SK-N-SH (cell line): ENCODE results near the gene F7. TPM values are rescaled to one million over a fixed set of nuclear protein-coding genes. Genes with fewer than 3 reads are reported as not detected.

Experiments
- CTCF ChIA-PET: fragments of 300-600, 350-600 bp; formaldehyde crosslinking; extraction: SDS; loops from one replicate; lab custom pipeline; 2021; lab: Yijun Ruan, JAX
- POLR2A ChIA-PET: fragments of 350-600 bp; sonication (Branson Sonifier 250); formaldehyde crosslinking; extraction: SDS; loops from one replicate; lab custom pipeline; 2020; ENCODE audit warnings: antibody characterized with exemption, inconsistent platforms; lab: Yijun Ruan, JAX
- DNase-seq: peaks from one replicate; pipeline ENCODE4 v3.0.0; 2012
- H2AFZ ChIP-seq: fragments of 200-600 bp; sonication (generic); 2 replicates; pipeline ENCODE4 v1.8.1; 2016; ENCODE audit warnings: antibody characterized with exemption, mild to moderate bottlenecking, low read depth
- H3F3A ChIP-seq: fragments of 200-600 bp; sonication (generic); replicated peaks from 2 replicates; pipeline ENCODE3; 2016; ENCODE audit warnings: antibody characterized with exemption, mild to moderate bottlenecking; ENCODE audit not compliant: insufficient read depth
- H3K27ac ChIP-seq, 2 experiments: fragments of 200-500 bp in 1 of 2; fragments of 200-600 bp in 1 of 2; sonication (Bioruptor generic) in 1 of 2; sonication (generic), shearing (Covaris generic) in 1 of 2; 2 replicates each; pipeline versions ENCODE4 v1.5.1 to v1.6.1; 2014 to 2016; ENCODE audit warnings: low read depth in 2 of 2, inconsistent platforms in 1 of 2, low read length in 1 of 2, mild to moderate bottlenecking in 1 of 2, mixed read lengths in 1 of 2
- H3K27me3 ChIP-seq: fragments of 200-600 bp; sonication (generic), shearing (Covaris generic); 2 replicates; pipeline ENCODE4 v1.6.1; 2016; ENCODE audit warnings: mixed run types; ENCODE audit not compliant: insufficient read depth
- H3K36me3 ChIP-seq, 2 experiments: fragments of 200-500 bp in 1 of 2; fragments of 200-600 bp in 1 of 2; sonication (Bioruptor generic) in 1 of 2; sonication (generic) in 1 of 2; replicated peaks in 1 of 2; 2 replicates each; pipeline versions ENCODE3 to v1.5.1; 2014 to 2016; ENCODE audit warnings: low read length in 1 of 2, mild to moderate bottlenecking in 1 of 2; ENCODE audit not compliant: insufficient read depth in 2 of 2, control insufficient read depth in 1 of 2
- H3K4me1 ChIP-seq, 2 experiments: fragments of 200-500 bp in 1 of 2; fragments of 200-600 bp in 1 of 2; sonication (Bioruptor generic) in 1 of 2; sonication (generic), shearing (Covaris generic) in 1 of 2; 2 replicates each; pipeline versions ENCODE4 v1.5.1 to v1.6.1; 2014 to 2016; ENCODE audit warnings: low read depth in 1 of 2, low read length in 1 of 2, mixed run types in 1 of 2; ENCODE audit not compliant: insufficient read depth in 2 of 2, control insufficient read depth in 1 of 2
- H3K4me2 ChIP-seq: fragments of 200-600 bp; sonication (generic), shearing (Covaris generic); 2 replicates; pipeline ENCODE4 v1.6.1; 2017; ENCODE audit warnings: mixed run types
- H3K4me3 ChIP-seq, 2 experiments: fragments of 200-500 bp in 1 of 2; fragments of 200-600 bp in 1 of 2; sonication (Bioruptor generic) in 1 of 2; sonication (generic), shearing (Covaris generic) in 1 of 2; 2 replicates each; pipeline versions ENCODE4 v1.5.1 to v1.8.1; 2014 to 2016; ENCODE audit warnings: low read depth in 2 of 2, inconsistent platforms in 1 of 2, low read length in 1 of 2, mild to moderate bottlenecking in 1 of 2, mixed read lengths in 1 of 2, moderate library complexity in 1 of 2
- H3K79me2 ChIP-seq: fragments of 200-600 bp; sonication (generic); 2 replicates; pipeline ENCODE4 v1.8.1; 2017; ENCODE audit warnings: mild to moderate bottlenecking; ENCODE audit not compliant: insufficient read depth
- H3K9ac ChIP-seq: fragments of 200-600 bp; sonication (generic); 2 replicates; pipeline ENCODE4 v1.6.1; 2017; ENCODE audit warnings: mixed run types
- H3K9me2 ChIP-seq: fragments of 200-600 bp; sonication (generic); 2 replicates; pipeline ENCODE4 v1.6.1; 2017; ENCODE audit warnings: mixed run types
- H3K9me3 ChIP-seq: fragments of 200-600 bp; sonication (generic); 2 replicates; pipeline ENCODE4 v1.6.1; 2017; ENCODE audit warnings: mixed run types, mild to moderate bottlenecking, moderate library complexity
- H4K20me1 ChIP-seq: fragments of 200-600 bp; sonication (generic); 2 replicates; pipeline ENCODE4 v1.6.1; 2017; ENCODE audit warnings: mild to moderate bottlenecking, mixed run types; ENCODE audit not compliant: insufficient read depth
- EP300 ChIP-seq, 2 experiments: IDR thresholded peaks; 2 replicates each; pipeline versions ENCODE4 v1.4.0 to v1.6.1; 2012; ENCODE audit warnings: borderline replicate concordance in 1 of 2, low read depth in 1 of 2, low read length in 1 of 2
- FOSL2 ChIP-seq: IDR thresholded peaks from 2 replicates; pipeline ENCODE4 v1.4.0; 2012; ENCODE audit warnings: low read depth, mild to moderate bottlenecking, moderate library complexity, borderline replicate concordance
- GABPA ChIP-seq: IDR thresholded peaks from 2 replicates; pipeline ENCODE4 v1.4.0; 2012; ENCODE audit warnings: low read depth, mild to moderate bottlenecking
- IRF3 ChIP-seq: fragments of 150-350 bp; IDR thresholded peaks from 2 replicates; pipeline ENCODE4 v1.6.1; 2016; ENCODE audit warnings: mild to moderate bottlenecking, low read depth, low read length
- MEF2A ChIP-seq: IDR thresholded peaks from 2 replicates; pipeline ENCODE4 v1.4.0; 2012; ENCODE audit warnings: low read depth, borderline replicate concordance
- NFIC ChIP-seq: IDR thresholded peaks from 2 replicates; pipeline ENCODE4 v1.4.0; 2012; ENCODE audit warnings: borderline replicate concordance
- PBX3 ChIP-seq: IDR thresholded peaks from 2 replicates; pipeline ENCODE4; 2012
- POLR2AphosphoS5 ChIP-seq: IDR thresholded peaks from 2 replicates; pipeline ENCODE4 v1.6.1; 2012; ENCODE audit warnings: low read depth, low read length
- RAD21 ChIP-seq: IDR thresholded peaks from 2 replicates; pipeline ENCODE4 v1.6.1; 2012; ENCODE audit warnings: mild to moderate bottlenecking, low read length
- RFX5 ChIP-seq: IDR thresholded peaks from 2 replicates; pipeline ENCODE4 v1.6.1; 2012; ENCODE audit warnings: mild to moderate bottlenecking, improper control_type of control experiment, low read length
- SIN3A ChIP-seq: IDR thresholded peaks from 2 replicates; pipeline ENCODE4 v1.6.1; 2012; ENCODE audit warnings: low read depth, mild to moderate bottlenecking, low read length, moderate library complexity, borderline replicate concordance
- TAF1 ChIP-seq: IDR thresholded peaks from 2 replicates; pipeline ENCODE4 v1.6.1; 2012; ENCODE audit warnings: low read depth, mild to moderate bottlenecking, low read length, moderate library complexity, borderline replicate concordance
- TCF12 ChIP-seq: IDR thresholded peaks from 2 replicates; pipeline ENCODE4 v1.4.0; 2012
- TEAD4 ChIP-seq: IDR thresholded peaks from 2 replicates; pipeline ENCODE4 v1.4.0; 2012; ENCODE audit warnings: mild to moderate bottlenecking, borderline replicate concordance; ENCODE audit not compliant: insufficient read depth
- WGBS: methylation state at CpG from one replicate; pipeline ENCODE4 v1.1.6; 2017; ENCODE audit warnings: low lambda C conversion rate; 5-methylcytosine and 5-hydroxymethylcytosine counted together
- polyA plus RNA-seq, 3 experiments: library from polyadenylated mRNA; depleted of rRNA; stranded (reverse); fragments of >200 nt; gene quantifications; 2 replicates each; pipeline ENCODE4 v1.2.3, GENCODE V29; 2012
- TF ChIP-seq, protein P1 (sequence below): IDR thresholded peaks from 2 replicates; pipeline ENCODE4 v1.4.0; 2012; ENCODE audit warnings: low read depth, borderline replicate concordance

Gene F7
- polyA plus RNA-seq, 1 of the 3 experiments (the other 2 are of a cell fraction) = not detected

GRCh38 chr13:113125506-113126264 lies 20.1 kb downstream of the F7 start:
- Histone ChIP-seq H3K9ac (no peak overlapping the region), H2AFZ (no peak overlapping the region), H3K9me2 (no peaks in the 10 kb centered on the region), H3K9me3 (no peaks in the 10 kb centered on the region), H3K79me2 (no peaks in the 10 kb centered on the region), H3K27me3 (no peaks in the 10 kb centered on the region), H3K27ac (no peak overlapping the region), H3K4me3 (no peak overlapping the region), H4K20me1 (no peaks in the 10 kb centered on the region)
- ChIA-PET CTCF (interaction anchor here (0.7 to 1.5 kb wide), 2 partner anchors 12 to 20 kb away, joined by 3 to 4 read pairs; no protein-coding TSS in a partner anchor), POLR2A (no interaction called here)
- 76% methylated on average over 18 of the region's 19 CpGs for WGBS
- TF ChIP-seq NFIC = no peak
- TF ChIP-seq RFX5 = no peak
- TF ChIP-seq POLR2AphosphoS5 = no peak
- no peak for TF ChIP-seq FOSL2
- no peak for TF ChIP-seq SIN3A
- TF ChIP-seq TCF12 = no peak
- TF ChIP-seq TAF1 = no peak
- TF ChIP-seq EP300 (IDR thresholded peaks at IDR 0.05; ENCODE audit: borderline replicate concordance in 1 of 2, low read depth in 1 of 2, low read length in 1 of 2) = no peak
- no peak for TF ChIP-seq RAD21
- TF ChIP-seq, protein P1, sequence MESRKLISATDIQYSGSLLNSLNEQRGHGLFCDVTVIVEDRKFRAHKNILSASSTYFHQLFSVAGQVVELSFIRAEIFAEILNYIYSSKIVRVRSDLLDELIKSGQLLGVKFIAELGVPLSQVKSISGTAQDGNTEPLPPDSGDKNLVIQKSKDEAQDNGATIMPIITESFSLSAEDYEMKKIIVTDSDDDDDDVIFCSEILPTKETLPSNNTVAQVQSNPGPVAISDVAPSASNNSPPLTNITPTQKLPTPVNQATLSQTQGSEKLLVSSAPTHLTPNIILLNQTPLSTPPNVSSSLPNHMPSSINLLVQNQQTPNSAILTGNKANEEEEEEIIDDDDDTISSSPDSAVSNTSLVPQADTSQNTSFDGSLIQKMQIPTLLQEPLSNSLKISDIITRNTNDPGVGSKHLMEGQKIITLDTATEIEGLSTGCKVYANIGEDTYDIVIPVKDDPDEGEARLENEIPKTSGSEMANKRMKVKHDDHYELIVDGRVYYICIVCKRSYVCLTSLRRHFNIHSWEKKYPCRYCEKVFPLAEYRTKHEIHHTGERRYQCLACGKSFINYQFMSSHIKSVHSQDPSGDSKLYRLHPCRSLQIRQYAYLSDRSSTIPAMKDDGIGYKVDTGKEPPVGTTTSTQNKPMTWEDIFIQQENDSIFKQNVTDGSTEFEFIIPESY = no peak
- TF ChIP-seq MEF2A = no peak
- TF ChIP-seq TEAD4 = no peak
- no peak for TF ChIP-seq IRF3
- no peak for TF ChIP-seq PBX3
- TF ChIP-seq GABPA = no peak
- TF ChIP-seq, all 33 proteins: peak for 0
- H3K4me1 ChIP-seq = peaks cover 0 to 24% of the 10 kb centered on the region in 2 experiments; a peak in 1 of 4 replicates
- H3K4me2 ChIP-seq = no peak overlapping the region
- DNase-seq = no peak
- no peaks in the 10 kb centered on the region for H3F3A ChIP-seq
- no peaks in the 10 kb centered on the region for H3K36me3 ChIP-seq
